ENCODE results near the gene PAQR9. TPM values are rescaled to one million over a fixed set of nuclear protein-coding genes. Genes with fewer than 3 reads are reported as not detected.

Gene PAQR9
- total and polyA plus RNA-seq, 2 of the 13 experiments (the other 11 are each of a cell fraction or from before 2014, with no cell fraction given) = 3.7 to 10.3 TPM

DNA sequence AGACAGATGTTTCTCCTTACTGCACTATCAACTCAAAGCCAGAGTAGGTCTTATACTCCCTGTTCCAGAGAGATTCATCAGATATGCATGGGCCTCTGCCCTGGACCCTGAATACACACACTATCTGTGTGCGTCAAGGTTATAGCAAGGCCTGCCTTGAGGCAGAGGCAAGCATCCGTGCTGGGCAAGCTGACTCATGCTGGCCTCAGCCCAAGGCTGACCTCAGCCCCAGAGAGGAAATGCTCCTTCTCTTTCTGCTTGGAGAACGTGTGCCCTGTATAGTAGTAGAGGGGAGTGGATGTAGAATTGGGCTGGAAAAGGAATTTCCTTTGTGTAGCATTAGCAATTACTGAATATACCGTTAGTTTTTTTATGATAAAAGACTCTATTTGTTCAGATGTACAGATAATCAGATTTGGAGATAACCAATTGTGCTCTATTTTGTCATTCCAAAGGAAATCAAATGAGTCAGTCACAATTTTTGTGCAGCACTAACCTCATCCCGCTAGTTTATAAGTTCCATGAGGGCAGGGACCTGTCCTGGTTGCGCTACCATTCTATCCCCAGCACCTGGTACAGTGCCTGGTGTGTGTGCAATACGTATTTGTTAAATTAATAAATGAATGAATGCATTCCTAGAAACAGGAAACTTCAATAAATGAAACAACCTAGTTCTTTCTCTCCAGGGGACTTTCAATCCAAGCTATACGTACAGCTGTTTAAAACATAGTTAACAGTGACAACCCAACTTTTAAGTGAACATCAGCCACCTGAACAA, 13.3 kb upstream of the PAQR9 start (continued):
- TF ChIP-seq ARHGAP35 (CRISPR knock-in tag; IDR thresholded peaks at IDR 0.05; ENCODE audit: borderline replicate concordance) (no peak), ZSCAN9 (CRISPR knock-in tag; IDR thresholded peaks at IDR 0.05; ENCODE audit: borderline replicate concordance) (no peak), CBX2 (IDR thresholded peaks at IDR 0.05; ENCODE audit: low read depth, low read length) (no peak), CBX2 (CRISPR knock-in tag; IDR thresholded peaks at IDR 0.05; ENCODE audit: low read depth) (no peak), MAZ (IDR thresholded peaks at IDR 0.05; ENCODE audit: borderline replicate concordance, low read depth, low read length) (no peak), MAZ (CRISPR knock-in tag; IDR thresholded peaks at IDR 0.05; ENCODE audit: low read depth) (no peak), ZNF343 (CRISPR knock-in tag; IDR thresholded peaks at IDR 0.05) (no peak), ZNF75D (CRISPR knock-in tag; IDR thresholded peaks at IDR 0.05; ENCODE audit: borderline replicate concordance) (no peak), ZKSCAN1 (IDR thresholded peaks at IDR 0.05; ENCODE audit: low read length) (no peak; the same call in 1 of the 2 replicates), HMG20B (CRISPR knock-in tag; conservative IDR thresholded peaks at IDR 0.05) (no peak), ATF7-NPFF (CRISPR knock-in tag; IDR thresholded peaks at IDR 0.05; ENCODE audit: low read depth) (no peak), ZNF205 (CRISPR knock-in tag; IDR thresholded peaks at IDR 0.05) (peak; percentile 44; the same call in 1 of the 2 replicates), TBP (CRISPR knock-in tag; IDR thresholded peaks at IDR 0.05) (no peak), ZNF337 (CRISPR knock-in tag; IDR thresholded peaks at IDR 0.05; ENCODE audit: borderline replicate concordance, low read depth) (no peak), ZNF530 (CRISPR knock-in tag; IDR thresholded peaks at IDR 0.05; ENCODE audit: low read depth) (no peak), FOXO1 (CRISPR knock-in tag; IDR thresholded peaks at IDR 0.05) (peak; percentile 16; the same call in 1 of the 2 replicates), PPARG (CRISPR knock-in tag; conservative IDR thresholded peaks at IDR 0.05) (peak; percentile 93), FOXP1 (IDR thresholded peaks at IDR 0.05) (no peak), FOXP1 (CRISPR knock-in tag; IDR thresholded peaks at IDR 0.05) (peak; percentile 45), HNF4G (IDR thresholded peaks at IDR 0.05; ENCODE audit: borderline replicate concordance, low read depth, low read length) (no peak), HNF4G (CRISPR knock-in tag; IDR thresholded peaks at IDR 0.05; ENCODE audit: borderline replicate concordance, low read depth) (no peak), NCOR1 (IDR thresholded peaks at IDR 0.05; ENCODE audit: borderline replicate concordance, low read length) (no peak), ZNF605 (CRISPR knock-in tag; IDR thresholded peaks at IDR 0.05) (peak; percentile 52; the same call in 1 of the 2 replicates), ZNF296 (CRISPR knock-in tag; conservative IDR thresholded peaks at IDR 0.05) (no peak)
- TF ChIP-seq, protein P1, sequence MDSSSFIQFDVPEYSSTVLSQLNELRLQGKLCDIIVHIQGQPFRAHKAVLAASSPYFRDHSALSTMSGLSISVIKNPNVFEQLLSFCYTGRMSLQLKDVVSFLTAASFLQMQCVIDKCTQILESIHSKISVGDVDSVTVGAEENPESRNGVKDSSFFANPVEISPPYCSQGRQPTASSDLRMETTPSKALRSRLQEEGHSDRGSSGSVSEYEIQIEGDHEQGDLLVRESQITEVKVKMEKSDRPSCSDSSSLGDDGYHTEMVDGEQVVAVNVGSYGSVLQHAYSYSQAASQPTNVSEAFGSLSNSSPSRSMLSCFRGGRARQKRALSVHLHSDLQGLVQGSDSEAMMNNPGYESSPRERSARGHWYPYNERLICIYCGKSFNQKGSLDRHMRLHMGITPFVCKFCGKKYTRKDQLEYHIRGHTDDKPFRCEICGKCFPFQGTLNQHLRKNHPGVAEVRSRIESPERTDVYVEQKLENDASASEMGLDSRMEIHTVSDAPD (CRISPR knock-in tag; IDR thresholded peaks at IDR 0.05) = no peak
- TF ChIP-seq, protein P2, sequence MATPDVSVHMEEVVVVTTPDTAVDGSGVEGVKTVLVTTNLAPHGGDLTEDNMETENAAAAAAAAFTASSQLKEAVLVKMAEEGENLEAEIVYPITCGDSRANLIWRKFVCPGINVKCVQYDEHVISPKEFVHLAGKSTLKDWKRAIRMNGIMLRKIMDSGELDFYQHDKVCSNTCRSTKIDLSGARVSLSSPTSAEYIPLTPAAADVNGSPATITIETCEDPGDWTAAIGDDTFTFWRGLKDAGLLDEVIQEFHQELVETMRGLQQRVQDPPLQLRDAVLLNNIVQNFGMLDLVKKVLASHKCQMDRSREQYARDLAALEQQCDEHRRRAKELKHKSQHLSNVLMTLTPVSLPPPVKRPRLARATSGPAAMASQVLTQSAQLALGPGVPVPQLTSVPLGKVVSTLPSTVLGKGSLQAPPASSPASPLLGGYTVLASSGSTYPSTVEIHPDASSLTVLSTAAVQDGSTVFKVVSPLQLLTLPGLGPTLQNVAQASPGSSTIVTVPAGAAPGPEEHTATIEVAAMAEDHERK (CRISPR knock-in tag; IDR thresholded peaks at IDR 0.05; ENCODE audit: low read depth) = no peak
- TF ChIP-seq, protein P3, sequence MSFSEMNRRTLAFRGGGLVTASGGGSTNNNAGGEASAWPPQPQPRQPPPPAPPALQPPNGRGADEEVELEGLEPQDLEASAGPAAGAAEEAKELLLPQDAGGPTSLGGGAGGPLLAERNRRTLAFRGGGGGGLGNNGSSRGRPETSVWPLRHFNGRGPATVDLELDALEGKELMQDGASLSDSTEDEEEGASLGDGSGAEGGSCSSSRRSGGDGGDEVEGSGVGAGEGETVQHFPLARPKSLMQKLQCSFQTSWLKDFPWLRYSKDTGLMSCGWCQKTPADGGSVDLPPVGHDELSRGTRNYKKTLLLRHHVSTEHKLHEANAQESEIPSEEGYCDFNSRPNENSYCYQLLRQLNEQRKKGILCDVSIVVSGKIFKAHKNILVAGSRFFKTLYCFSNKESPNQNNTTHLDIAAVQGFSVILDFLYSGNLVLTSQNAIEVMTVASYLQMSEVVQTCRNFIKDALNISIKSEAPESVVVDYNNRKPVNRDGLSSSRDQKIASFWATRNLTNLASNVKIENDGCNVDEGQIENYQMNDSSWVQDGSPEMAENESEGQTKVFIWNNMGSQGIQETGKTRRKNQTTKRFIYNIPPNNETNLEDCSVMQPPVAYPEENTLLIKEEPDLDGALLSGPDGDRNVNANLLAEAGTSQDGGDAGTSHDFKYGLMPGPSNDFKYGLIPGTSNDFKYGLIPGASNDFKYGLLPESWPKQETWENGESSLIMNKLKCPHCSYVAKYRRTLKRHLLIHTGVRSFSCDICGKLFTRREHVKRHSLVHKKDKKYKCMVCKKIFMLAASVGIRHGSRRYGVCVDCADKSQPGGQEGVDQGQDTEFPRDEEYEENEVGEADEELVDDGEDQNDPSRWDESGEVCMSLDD (CRISPR knock-in tag; IDR thresholded peaks at IDR 0.05; ENCODE audit: borderline replicate concordance) = no peak
